Right cardiac atrium (tissue), 5 donors: ENCODE data around the gene UTS2. TPM values are rescaled to one million over a fixed set of nuclear protein-coding genes. Genes with fewer than 3 reads are reported as not detected.

Experiments used
- ATAC-seq, 2 donors: fragments of 200-7000 bp; cut with Tn5 transposase; one replicate each; pipeline versions ENCODE4 v1.8.0 to v1.9.1; 2020; ENCODE audit warnings: moderate library complexity in 2 of 2, mild to moderate bottlenecking in 1 of 2
- DNase-seq, 3 donors: peaks; one replicate each; pipeline ENCODE4 v3.0.0-alpha.2; 2020
- H3K27ac ChIP-seq: one replicate; pipeline ENCODE4 v1.5.1; 2013; ENCODE audit warnings: mild to moderate bottlenecking, low read length, control low read depth, moderate library complexity
- H3K27me3 ChIP-seq: one replicate; pipeline ENCODE4 v1.6.1; 2013; ENCODE audit not compliant: control insufficient read depth, insufficient read depth
- H3K4me1 ChIP-seq: one replicate; pipeline ENCODE4 v1.6.1; 2013; ENCODE audit warnings: low read length; ENCODE audit not compliant: control insufficient read depth, insufficient read depth
- H3K4me3 ChIP-seq: one replicate; pipeline ENCODE4 v1.5.1; 2013; ENCODE audit warnings: low read length, control low read depth
- H3K9me3 ChIP-seq: one replicate; pipeline ENCODE4 v1.6.1; 2013; ENCODE audit warnings: low read length; ENCODE audit not compliant: control insufficient read depth
- WGBS: extraction: QIAGEN DNeasy Blood & Tissue Kit; methylation state at CpG from one replicate; pipeline ENCODE4 v1.1.7; 2013; 5-methylcytosine and 5-hydroxymethylcytosine counted together
- intact Hi-C, 4 donors: fragments of 100-400 bp; cut with DNase I; formaldehyde crosslinking; loops; one replicate each; pipeline versions ENCODE4 v1.11.0 to v1.14.0; 2022 to 2023
- polyA plus RNA-seq: library from polyadenylated mRNA; stranded (reverse); fragments of 200-250 nt; gene quantifications from one replicate; pipeline ENCODE4 v1.2.3, GENCODE V29; 2013
- total RNA-seq, 4 donors: library from RNA; stranded (reverse); fragmentation: NEBNext Ultra II Directional; extraction: Animal tissue kit (Norgen Biotek cat#: 25700); gene quantifications; one replicate each; pipeline ENCODE4 v1.2.1, GENCODE V29; 2021
- donor health status: healthy with polysubstance abuse.
- donor health status: DM: no; HTN: yes; CAD: no.
- donor health status: DM: no; HTN: no; CAD: no.
- donor health status: DM: no; HTN: yes; CAD: no; lungs with severe emphysema.
- donor health status: DM: yes; HTN: yes; CAD: no.

Gene UTS2
- total and polyA plus RNA-seq, 5 donors = 0.05 TPM; not detected in 4

- DNase-seq (no peak), ATAC-seq (no peak)
- intact Hi-C loops = loop anchor here in 1 of 4 donors (10.0 kb wide), 1 partner anchor 95 kb away; no protein-coding TSS in a partner anchor
- no peak overlapping the region for H3K4me3 ChIP-seq
- H3K27me3 ChIP-seq = no peaks in the 10 kb centered on the region
- H3K4me1 ChIP-seq = no peaks in the 10 kb centered on the region
- H3K9me3 ChIP-seq = no peaks in the 10 kb centered on the region
- H3K27ac ChIP-seq = no peak overlapping the region
- WGBS = 94% methylated on average over 13 of the region's 13 CpGs
These were observed 43.1 kb downstream of the UTS2 start for GRCh38 chr1:7809742-7810141.

- Histone ChIP-seq H3K27ac (no peak overlapping the region), H3K27me3 (no peaks in the 10 kb centered on the region), H3K4me3 (no peak overlapping the region), H3K9me3 (no peaks in the 10 kb centered on the region), H3K4me1 (no peaks in the 10 kb centered on the region)
- 31% methylated on average over 1 of the region's 1 CpG for WGBS
- ATAC-seq = no peak
- intact Hi-C loops = loop anchor here in 1 of 4 donors (10.0 kb wide), 1 partner anchor 96 kb away; no protein-coding TSS in a partner anchor
- no peak for DNase-seq
These were observed 44.5 kb downstream of the UTS2 start for GRCh38 chr1:7808253-7808844.

GRCh38 chr1:7805460-7805859 lies 47.4 kb downstream of the UTS2 start:
- Histone ChIP-seq H3K4me1 (no peaks in the 10 kb centered on the region), H3K9me3 (no peaks in the 10 kb centered on the region), H3K4me3 (no peak overlapping the region), H3K27ac (no peak overlapping the region), H3K27me3 (no peaks in the 10 kb centered on the region)
- DNase-seq (no peak), ATAC-seq (no peak)
- intact Hi-C loops = loop anchor here in 1 of 4 donors (10.0 kb wide), 1 partner anchor 99 kb away; no protein-coding TSS in a partner anchor
- WGBS = 88% methylated on average over 9 of the region's 9 CpGs

Other genes starting within 250 kb of the UTS2 start
- 10 to 100 TPM; 76.6 to 90.4 (median 83.8) TPM for gene VAMP3, start 81.8 kb downstream of the UTS2 start, total RNA-seq
- gene VAMP3, start 81.8 kb downstream of the UTS2 start, polyA plus RNA-seq = 61.3 TPM
- 10 to 100 TPM; 15.1 to 28.2 (median 24.6) TPM for gene PER3, start 68.8 kb downstream of the UTS2 start, total RNA-seq
- 11.5 TPM for gene PER3, start 68.8 kb downstream of the UTS2 start, polyA plus RNA-seq
- not detected for gene TNFRSF9, start 87.8 kb upstream of the UTS2 start, total RNA-seq
- gene TNFRSF9, start 87.8 kb upstream of the UTS2 start, polyA plus RNA-seq = 0.07 TPM
- gene PARK7, start 108.6 kb upstream of the UTS2 start, total RNA-seq = 100 to 1,000 TPM; 302 to 323 (median 314) TPM
- 501 TPM for gene PARK7, start 108.6 kb upstream of the UTS2 start, polyA plus RNA-seq
- gene ERRFI1, start 173.2 kb upstream of the UTS2 start, total RNA-seq = 10 to 100 TPM in 3 of 4 donors, 1 to 10 TPM in 1; 9.8 to 16.9 (median 15.0) TPM
- gene ERRFI1, start 173.2 kb upstream of the UTS2 start, polyA plus RNA-seq = 12.8 TPM